GM12878 (cell line): ENCODE measurements around the gene SEMA4D.

Experiments
- BACH1 ChIP-seq: fragments of 450-650 bp; IDR thresholded peaks from 2 replicates; pipeline ENCODE4 v1.6.1; 2017; ENCODE audit warnings: mild to moderate bottlenecking, borderline replicate concordance
- CTCF ChIP-seq, 3 experiments: IDR thresholded peaks in 2 of 3; conservative IDR thresholded peaks in 1 of 3; 2 replicates each; pipeline ENCODE4 v1.5.1; 2011; ENCODE audit warnings: low read depth in 3 of 3, low read length in 3 of 3, mild to moderate bottlenecking in 3 of 3, control low read depth in 2 of 3, moderate library complexity in 2 of 3, inconsistent platforms in 1 of 3, mixed read lengths in 1 of 3; ENCODE audit not compliant: control insufficient read depth in 2 of 3, insufficient read depth in 1 of 3; ENCODE audit errors: extremely low read depth in 1 of 3
- EZH2 ChIP-seq: IDR thresholded peaks from 2 replicates; pipeline ENCODE4 v1.6.1; 2012; ENCODE audit warnings: low read depth, mild to moderate bottlenecking, control low read depth, inconsistent platforms, low read length, borderline replicate concordance; ENCODE audit not compliant: control insufficient read depth
- GABPA ChIP-seq: IDR thresholded peaks from 2 replicates; pipeline ENCODE4 v1.6.1; 2014; ENCODE audit warnings: antibody characterized with exemption, low read depth, mild to moderate bottlenecking, inconsistent platforms
- NFYB ChIP-seq: IDR thresholded peaks from 2 replicates; pipeline ENCODE4 v1.6.1; 2011; ENCODE audit warnings: low read depth, mild to moderate bottlenecking, low read length, improper control_type of control experiment, moderate library complexity; ENCODE audit not compliant: insufficient read depth
- SMC3 ChIP-seq: IDR thresholded peaks from 2 replicates; pipeline ENCODE4 v1.6.1; 2011; ENCODE audit warnings: low read length, improper control_type of control experiment, borderline replicate concordance
- SUPT20H ChIP-seq: IDR thresholded peaks from 2 replicates; pipeline ENCODE4 v1.6.1; 2011; ENCODE audit warnings: low read depth, mild to moderate bottlenecking, low read length, moderate library complexity, borderline replicate concordance; ENCODE audit not compliant: control insufficient read depth

DNA sequence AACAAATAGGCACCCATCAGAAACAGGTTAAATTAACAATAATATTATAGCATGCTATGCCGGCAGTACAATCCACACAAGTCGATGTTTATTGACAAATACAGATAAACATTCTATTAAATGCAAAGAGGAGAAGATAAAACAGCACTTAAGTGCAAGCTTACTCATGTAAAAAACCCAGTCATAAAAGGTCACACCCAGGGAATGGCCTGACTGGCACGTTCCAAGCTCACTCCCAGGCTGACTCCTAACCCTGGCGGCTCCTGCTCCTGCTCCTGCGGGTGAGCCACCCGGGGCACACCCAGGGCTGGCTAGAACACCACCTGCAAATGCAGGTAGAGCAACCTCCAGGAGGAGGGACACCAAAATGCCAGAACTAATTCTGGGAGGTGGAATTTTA lies 66.9 kb downstream of the SEMA4D start:
- TF ChIP-seq NFYB (no peak), GABPA (no peak), SMC3 (no peak), BACH1 (no peak), CTCF (IDR thresholded peaks at IDR 0.05 in 2 of 3, conservative IDR thresholded peaks at IDR 0.05 in 1 of 3; ENCODE audit: control insufficient read depth in 2 of 3, extremely low read depth in 1 of 3, insufficient read depth in 1 of 3, low read depth in 3 of 3, low read length in 3 of 3) (no peak), SUPT20H (no peak), EZH2 (no peak)
